ENCODE results near the gene MAGEF1.
"Not testable (repeated sequence)": the region's sequence is repeated elsewhere in the genome, so short reads cannot be mapped to it uniquely, and the experiment has no call there.

Gene MAGEF1

DNA sequence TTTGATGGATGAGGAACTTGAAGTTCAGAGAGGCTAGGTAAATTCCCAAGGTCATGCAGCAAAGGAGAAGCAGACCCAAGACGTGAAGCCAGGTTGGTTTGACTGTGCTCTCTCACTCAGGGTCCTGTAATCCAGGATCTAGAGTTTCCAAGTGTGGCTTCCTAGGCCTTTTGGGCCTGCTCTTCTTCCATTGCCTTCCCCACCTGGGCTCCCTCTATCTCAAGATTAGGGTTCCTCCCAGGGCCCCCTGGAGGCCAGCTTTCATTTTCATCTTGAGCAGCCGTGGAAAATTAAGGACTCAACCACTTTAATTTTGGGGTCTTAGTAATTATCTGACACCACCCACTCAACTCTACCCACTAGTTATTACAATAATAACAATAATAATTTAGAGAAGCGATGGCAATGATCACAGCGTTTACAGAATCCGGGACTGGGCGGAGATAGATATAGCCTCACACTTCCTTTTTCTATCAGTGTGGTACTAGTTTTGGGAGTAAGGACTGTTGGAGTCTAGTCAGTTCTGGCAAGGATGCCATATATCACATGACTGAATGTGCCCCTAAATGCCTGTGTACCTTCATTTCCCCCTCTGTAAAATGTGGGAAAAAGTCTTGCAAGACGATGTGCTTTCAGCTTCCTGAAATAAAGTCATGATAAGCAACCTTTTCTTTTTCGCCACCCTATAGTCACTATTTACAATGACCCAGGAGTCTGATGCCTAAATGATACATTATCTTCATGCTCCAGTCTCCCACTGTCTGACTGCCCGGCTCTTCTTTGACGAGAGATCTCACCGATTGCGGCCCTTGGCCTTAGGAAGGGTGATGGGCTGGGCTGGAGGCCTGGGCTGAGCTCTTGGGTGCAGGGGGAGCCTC is 30.2 kb upstream of the MAGEF1 start:
- no peak for DNase-seq

DNA sequence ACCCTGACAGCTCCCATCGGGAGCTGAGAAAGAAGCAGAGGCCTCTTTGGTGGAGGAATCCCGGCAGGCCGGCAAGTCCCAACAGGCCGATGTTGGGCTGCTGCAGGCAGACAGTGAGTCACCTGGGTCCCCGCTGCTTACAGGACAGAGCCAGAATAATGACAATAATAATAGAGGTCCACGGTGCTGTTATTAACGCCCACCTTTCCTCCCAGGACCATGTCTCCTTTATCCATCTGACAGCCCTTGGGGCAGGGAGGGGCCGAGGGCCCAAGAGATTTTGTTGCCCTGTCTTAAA is 29.3 kb upstream of the MAGEF1 start:
- DNase-seq: no peak

DNA sequence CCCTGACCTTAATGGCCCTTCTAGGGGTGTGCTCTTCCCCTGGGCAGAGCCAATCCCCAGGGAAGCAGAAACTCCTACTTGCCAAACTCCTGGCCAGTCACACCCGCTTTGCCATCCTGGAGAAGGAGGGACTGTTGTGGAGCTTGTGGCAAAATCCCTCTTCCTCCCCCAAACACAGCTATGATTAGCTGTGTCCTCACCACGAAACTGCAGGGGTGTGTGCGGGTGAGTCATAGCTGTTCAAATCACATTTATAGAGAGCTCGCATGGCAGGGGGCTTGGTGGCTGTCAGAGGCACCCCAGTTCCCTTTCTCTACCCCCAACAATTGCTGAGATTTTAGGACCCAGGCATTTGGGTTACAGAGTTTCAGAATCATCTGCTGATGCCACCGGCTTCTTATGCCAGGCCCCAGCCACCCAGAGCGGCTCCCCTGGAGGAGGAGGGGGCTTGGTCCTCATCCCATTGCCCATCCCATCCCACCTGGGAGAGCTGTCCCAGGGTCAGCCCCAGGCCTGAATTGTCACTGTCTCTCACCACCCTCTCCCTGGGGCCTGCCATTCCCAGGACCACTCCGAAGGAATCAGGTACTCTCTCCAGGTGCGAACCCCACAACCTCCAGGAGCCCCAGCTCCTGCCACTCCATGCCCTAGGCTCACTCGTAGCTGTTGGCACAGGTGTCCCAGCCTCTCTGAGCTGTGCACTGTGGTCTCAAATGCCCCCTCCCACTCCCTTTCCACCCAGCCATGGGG is 28.8 kb upstream of the MAGEF1 start:
- peak in 1 of 2 donors; percentile 16 for DNase-seq

DNA sequence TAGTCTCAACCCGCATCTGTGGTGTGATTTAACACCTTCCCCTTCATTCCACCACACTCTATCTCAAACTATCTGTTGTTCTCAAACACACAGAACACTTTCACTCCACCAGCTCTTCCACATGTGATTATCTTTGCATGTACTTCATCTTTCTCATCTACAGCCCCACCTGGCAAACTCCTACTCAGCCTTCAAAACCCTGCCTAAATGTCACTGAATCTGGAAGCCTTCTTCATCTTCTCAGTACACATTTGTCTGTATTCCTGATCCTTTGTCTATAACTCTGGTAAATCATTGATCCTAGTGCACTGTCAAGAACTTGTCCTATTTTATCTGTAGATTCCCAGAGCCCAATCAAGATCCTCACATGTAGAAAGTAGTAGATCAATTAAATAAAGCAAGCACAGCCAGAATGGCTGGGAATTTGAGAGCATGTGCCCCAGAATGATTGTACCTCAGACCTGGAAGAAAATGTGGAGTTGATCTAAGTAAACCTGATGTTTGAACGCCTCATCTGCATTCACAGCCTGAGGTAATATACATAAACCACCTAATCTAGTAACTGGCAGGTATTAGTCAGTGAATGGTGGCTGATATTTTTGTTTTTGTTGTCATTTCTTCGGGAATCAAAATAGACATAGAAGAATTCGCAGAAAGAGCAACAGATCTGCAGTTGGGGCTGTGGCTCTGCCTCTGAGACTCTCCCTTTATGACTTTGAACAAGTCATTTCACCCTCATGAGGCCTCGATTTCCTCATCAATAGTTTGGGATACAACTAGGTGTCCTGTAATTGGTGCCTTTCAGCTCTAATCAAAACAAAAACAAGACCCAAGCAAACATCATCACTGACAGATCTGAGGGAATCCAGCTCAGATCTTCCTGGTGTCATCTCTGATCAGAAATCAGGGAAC is 28.0 kb upstream of the MAGEF1 start:
- DNase-seq: no peak

DNA sequence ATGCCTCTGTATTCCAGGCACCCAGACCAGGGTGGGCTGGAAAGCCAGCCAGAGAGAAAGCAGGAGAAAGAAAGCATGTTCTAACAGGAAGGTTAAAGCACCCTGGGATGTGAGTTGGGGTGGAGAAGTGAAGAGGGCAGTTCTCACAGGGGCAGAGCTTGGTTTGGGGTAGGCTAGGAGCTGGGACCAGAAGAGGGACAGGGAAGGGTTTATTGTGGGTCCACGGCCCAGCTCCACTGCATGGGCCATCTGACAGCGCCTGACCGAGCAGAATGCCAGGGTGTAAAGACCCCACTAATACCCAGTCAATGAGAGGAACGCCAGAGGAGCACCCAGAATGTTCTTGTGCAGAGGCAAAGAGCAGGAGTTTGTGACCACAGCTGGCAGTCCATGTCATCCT is 27.1 kb upstream of the MAGEF1 start:
- no peak for DNase-seq

DNA sequence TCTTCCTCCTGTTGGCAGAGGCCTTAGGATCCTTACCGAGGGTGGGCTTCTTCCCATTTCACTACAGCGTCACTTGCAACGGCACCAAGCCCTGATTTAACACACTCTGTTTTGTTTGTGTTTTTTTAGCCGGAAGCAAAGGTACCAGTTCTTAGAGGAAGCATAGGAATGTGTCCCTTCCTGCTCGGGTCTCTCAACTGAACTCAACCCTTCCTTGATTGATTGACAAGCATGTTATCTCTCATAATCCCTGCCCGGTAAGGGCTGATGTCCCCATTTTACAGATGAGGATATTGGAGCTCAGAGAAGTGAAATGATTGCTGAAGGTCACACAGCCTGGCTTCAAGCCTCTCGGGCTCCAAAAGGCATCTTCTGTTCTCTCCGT is 26.6 kb upstream of the MAGEF1 start:
- DNase-seq: no peak

DNA sequence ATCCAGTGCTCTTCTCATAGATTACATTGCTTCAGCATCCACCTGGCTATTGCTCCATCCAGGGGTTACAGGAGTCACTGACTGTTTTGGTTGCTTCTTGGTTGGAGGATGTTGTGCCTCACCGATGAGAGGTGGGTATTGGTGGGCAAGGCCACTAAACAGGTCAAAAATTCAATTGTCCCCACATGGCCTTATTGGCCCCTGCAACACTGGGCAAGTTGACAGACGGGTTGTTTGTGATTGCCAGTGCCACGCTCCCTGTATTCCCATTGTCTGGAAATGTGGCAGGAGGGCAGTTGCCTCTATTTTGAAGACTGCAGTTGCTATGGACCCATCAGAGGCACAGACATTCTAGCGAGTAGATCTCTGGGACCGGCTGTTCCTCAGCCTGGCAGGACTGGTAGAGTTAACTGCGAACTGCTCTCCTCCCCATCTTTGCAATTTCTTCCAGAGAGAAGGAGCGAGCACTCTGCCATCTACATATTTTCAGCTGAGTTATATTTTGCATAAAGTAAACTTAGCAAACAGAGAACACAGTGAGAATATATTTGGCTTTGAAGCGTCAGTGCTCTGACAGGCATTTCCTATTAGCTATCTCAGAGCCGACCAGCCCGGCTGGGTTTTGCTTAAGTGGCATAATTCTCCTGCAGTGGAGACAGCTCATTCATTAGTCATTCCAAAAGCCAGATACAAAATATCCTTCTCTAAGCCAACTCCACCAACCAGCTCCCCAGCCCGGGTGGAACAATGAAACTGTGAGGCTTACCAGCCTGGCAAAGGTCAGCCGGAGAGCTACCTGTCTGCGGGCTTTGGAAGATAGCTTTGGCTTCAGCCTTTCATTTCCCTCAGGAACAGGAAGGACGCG is 26.0 kb upstream of the MAGEF1 start:
- DNase-seq: no peak

DNA sequence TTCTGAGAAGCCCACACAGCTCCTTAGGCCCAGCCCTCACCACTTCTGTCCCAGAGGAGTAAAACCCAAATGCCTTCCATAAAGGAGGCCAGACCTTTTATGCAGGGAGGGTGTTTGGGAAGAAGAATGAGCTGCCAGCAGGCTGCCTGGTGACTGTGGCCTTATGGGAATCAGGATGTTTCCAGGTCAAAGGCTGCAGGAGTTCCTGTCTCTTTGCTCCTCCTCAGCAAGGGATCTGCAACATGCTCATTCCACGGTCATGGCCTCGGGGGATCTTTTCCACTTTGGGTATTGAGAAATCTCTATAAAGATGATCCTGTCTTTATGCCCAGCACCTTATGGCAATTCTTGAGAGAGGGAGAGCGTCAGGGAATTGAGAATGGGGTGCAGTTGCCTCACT is 25.2 kb upstream of the MAGEF1 start:
- DNase-seq: no peak

DNA sequence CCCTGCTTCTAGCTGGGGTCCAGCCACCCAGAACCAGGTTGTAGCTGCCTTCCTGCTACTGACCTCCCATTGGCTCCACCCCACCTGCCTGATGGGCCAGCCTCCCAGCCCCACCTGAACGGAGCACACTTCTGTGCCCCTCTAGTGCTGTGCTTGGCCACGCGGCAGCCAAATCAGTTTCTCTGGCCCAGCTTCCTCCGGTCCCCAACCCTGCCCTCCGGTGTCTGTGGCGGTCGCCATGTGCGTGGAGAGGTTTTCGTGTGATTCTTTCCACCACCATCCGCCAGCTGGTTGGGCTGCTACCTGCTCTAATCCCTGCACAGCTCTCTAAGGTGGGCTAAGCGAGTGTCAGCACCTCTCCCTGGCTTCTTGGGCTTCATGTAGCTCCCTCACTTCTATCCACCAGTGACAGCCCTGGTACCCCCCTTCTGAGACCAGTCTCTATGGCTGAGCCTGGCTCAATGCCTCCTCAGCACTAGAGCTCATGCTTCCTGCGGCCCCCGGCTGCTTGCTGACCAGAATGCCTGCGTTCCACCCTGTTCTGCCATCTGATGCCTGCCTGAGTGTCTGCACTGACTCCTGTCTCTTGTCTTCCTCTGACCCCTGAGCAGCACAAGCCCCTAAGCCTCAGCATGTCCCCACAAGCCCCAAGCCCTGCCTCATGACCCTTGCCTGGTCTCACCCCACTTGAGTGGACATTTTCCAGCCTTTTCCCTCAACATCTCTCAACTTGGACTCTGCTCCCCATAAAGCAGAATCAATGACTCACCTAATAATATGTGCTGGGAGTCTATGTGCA is 23.2 kb upstream of the MAGEF1 start:
- DNase-seq: no peak

DNA sequence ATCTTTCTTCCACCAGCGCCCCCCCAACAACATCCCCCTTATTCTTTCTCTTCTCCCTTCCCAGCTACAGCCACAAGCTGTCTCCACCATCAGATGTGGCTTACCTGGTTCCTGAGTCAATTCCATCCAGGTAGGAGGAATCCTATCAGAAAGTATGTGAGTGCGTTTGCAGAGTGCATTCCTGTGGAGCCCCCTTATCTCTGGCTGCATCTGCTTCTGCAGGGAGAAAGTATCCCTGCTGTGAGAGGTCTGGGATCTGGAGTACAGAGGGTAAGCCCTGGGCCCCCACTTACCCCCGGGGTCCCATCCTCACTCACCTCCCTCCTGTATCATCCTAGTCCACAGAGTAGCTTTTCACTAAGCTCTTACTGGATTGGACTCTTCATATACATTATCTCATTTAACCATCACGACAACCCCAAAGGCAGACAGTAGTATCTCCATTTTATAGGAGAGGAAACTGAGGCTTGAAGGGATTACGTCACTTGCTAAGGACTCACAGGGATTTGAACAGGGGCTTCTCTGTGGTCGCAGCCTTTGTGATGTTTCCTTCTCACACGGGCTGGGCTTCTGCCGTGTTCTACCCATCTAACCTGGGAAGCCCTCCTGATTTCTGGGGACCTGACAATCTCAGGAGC is 22.2 kb upstream of the MAGEF1 start:
- no peak for DNase-seq

DNA sequence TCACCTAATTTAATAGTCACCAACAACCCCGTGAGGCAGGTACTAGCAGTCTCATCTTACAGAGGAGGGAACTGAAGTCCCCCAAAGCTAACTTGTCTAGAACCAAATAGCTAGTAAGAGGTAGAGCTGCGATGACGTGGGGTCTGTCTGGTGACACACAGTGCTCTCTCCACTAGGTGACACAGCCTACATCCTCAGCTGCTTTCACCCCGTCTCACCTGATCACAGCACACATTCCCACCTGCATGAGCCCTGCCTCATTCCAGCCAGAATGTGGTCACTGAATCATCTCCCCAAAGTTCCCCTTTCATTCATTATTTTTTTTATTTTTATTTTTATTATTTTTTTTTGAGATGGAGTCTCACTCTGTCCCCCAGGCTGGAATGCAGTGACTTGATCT is 21.3 kb upstream of the MAGEF1 start:
- DNase-seq: no peak

DNA sequence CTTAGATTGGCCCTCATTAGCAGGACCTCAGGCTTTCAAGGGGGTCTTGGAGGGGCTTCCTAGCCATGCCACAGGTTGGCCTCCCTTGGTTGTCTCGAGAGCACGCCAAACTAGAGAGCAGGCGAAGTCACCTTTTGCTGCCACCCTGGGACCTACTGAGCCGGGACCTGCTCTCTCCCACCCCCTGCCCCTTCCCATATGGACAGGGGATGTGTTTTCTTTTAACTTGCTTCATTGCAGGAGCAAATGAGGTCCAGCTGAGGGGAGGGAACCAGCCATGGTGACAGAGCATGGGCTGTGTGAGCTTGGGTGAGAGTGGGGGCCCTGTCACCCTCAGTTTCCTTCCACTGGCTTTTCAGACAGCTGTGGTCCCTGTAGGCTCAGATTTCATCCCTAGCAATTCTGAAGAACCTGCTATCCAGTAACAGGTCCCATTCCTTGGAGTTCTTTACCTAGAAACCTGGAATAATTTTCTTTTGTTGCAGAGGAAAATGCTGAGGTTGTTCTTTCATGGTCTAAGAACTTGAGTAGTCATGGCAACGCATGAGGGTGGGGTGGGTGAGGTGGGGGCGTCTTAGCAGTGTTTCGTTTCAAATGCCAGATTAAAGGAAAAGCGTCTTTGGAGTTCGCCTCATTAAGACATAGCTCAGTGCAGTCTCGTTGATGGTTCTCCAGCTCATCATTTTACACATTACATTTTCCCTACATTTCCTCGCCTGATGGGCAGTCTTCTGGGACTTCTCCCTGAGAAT is 20.1 kb upstream of the MAGEF1 start:
- DNase-seq: no peak

DNA sequence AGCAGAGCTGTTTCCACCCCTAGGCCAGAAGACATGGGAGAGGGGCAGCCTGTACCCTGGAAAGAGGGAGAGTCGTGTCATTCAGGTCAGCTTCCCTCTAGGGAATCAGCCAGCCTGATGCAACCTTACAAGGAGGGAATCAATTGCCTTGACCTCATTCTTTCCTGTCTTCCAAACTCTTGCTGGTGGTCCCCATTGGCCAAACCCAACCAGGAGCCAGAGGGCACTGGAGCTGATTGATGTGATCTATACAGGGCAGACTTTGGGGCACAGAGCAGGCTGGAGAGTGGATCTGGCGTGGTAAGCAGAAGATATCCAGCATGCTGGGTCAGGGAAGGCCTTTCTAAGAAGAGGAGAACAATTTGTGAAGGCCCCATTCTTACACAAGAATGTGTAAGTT is 19.1 kb upstream of the MAGEF1 start:
- DNase-seq: no peak

DNA sequence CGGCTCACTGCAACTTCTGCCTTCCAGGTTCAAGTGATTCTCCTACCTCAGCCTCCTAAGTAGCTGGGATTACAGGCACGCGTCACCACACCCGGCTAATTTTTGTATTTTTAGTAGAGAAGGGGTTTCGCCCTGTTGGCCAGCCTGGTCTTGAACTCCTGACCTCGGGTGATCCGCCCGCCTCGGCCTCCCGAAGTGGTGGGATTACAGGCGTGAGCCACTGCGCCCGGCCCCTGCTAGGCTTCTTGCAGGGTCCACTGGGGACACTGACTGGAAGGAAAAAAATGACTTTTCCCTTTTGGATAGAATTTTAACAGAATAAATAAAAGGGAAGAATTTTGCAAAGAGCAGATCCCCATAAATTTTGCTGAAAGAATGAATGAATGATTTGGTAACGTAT is 17.3 kb upstream of the MAGEF1 start:
- not testable (repeated sequence) for DNase-seq

DNA sequence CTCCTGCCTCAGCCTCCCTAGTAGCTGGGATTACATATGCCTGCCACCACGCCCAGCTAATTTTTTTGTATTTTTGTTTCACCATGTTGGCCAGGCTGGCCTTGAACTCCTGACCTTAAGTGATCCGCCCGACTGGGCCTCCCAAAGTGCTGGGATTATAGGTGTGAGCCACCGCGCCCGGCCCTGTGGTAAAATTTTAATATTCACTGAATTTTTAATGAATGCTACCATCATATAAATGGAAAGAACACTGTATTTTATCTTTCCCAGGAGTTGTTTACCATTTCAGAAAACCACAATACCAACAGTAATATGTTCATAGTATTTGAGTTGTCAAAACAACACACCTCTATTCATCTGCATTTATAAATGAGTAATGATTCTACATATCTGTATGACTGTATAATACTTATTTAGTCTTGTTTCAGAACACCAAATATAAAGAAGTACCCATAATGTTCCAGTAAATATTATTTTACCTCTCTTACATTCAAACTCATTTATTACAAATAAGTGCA is 16.2 kb upstream of the MAGEF1 start:
- DNase-seq: no peak

DNA sequence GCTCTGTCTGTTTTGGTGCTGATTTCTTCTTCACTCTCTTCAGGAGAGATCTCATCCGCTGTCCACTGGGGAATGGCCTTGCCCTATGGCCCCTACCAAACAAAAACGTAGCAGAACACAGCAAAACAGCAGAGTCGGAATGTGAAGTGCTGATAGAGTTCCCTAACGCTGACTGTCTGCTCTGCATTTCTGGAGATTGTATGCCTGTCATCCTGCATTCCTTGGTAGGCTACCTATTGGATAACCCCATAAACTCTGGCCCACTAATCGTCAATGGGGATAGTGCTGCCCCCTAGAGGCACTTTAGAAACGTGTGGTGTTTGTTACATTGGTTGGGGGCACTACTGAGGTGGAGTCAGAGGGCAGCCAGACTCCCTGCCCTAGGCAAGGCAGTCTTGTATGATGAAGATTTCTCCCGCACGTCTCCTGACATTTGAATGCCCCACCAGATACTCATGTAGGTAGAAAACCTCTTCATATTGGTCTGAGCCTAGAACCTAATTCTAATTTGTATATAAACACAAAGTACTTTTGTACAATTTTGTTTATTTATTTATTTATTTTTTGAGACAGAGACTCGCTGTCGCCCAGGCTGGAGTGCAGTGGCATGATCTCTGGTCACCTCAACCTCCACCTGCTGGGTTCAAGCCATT is 15.6 kb upstream of the MAGEF1 start:
- DNase-seq: peak in 1 of 2 donors; percentile 69

DNA sequence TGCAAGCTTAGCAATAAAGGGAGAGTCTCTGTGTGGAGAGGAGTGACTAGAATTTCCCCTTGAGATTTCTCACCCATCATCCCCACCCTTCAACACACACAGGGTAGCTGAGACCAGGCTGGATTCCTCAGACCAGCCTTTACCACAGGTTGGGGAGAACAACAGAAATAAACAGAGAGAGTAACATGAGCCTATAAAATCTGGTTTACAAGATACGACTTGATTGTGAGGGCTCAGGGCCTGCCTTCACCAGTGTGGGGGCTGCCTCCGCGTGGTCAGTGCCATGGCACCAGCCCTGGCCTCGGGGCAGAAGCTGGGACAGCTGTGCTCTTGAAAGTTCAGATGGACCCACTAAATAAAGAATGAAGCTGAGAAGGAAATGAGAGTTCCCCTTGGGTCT is 14.6 kb upstream of the MAGEF1 start:
- DNase-seq: no peak

DNA sequence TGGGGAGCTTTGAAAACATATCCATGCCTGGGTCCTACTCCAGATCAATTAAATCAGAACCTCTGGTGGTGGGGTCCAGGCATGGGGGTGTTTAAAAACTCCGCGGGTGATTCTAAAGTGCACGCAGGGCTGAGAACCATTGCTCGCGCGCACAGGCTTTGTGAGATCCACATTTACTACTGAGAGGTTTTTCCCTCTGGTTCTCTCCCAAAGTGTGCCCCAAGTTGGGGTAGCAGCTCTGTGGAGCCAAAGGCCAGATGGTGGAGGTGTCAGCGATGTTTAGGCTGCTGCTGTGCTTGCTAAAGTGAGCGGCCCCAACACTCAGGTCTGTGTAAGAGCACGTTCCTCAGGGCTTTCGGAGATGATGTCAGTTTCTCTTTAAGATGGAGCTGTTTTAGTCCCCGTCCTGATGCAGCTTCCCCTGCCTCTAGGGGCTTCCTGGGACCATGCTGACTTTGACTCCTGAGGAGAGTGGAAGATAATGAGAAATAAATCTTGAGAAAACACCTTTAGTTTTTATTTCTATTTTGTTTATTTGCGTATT is 13.4 kb upstream of the MAGEF1 start:
- DNase-seq: no peak

DNA sequence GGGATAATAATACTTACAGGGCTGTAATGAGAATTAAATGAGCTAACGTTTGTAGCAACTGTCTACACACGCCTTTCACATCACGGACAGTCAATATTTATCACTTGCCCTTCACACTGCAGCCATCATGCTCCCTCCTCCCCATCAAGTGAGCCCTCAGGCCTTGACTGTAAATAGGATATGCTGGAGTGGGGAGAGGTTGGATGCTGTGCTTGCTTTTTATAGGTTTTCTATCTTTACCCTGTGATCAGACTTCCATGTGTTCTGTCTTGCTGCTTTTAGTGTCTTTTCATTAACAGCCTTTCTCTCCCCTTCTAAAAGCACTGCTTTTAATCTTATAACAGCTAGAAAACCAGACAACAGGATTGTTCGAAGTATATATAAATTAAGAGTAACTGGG is 12.8 kb upstream of the MAGEF1 start:
- DNase-seq: no peak

All from bone marrow (tissue), 2 donors.